ENCODE data around the gene TLE3. TPM values are rescaled to one million over a fixed set of nuclear protein-coding genes. Genes with fewer than 3 reads are reported as not detected.

TLE3 gene
- total and polyA plus RNA-seq, 2 donors (not counting 1 experiment from before 2014, with no cell fraction given) = 14.6 to 16.5 TPM

DNA sequence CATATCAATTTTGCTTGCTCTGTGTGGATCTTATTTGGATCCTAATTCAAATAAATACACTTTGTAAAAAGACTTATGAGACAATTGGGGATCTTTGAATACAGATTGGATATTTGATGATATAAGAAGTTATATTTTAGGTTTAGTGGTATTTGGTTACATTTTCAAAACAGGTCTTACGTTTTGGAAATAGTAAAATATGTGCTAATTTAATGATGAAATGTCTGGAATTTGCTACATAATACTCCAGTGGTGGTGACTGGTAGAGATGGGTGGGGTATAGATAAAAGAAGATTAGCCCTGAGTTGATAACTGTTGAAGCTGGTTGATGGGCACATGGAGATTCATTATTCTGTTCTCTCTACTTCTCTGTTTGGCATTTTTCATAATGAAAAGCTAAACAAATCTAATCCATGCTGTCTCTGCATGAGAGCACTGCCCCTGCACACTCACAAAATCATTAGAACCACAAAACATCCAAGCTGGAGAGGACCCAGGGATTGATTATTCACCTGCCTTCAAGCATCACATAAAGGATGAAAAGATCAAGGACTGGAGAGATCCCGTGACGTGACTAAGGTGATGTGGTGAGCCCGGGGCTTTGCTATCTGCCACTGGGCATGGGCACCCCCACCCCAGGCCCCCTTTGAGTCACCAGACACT lies 58.9 kb downstream of the TLE3 start:
- TF ChIP-seq, protein P1, sequence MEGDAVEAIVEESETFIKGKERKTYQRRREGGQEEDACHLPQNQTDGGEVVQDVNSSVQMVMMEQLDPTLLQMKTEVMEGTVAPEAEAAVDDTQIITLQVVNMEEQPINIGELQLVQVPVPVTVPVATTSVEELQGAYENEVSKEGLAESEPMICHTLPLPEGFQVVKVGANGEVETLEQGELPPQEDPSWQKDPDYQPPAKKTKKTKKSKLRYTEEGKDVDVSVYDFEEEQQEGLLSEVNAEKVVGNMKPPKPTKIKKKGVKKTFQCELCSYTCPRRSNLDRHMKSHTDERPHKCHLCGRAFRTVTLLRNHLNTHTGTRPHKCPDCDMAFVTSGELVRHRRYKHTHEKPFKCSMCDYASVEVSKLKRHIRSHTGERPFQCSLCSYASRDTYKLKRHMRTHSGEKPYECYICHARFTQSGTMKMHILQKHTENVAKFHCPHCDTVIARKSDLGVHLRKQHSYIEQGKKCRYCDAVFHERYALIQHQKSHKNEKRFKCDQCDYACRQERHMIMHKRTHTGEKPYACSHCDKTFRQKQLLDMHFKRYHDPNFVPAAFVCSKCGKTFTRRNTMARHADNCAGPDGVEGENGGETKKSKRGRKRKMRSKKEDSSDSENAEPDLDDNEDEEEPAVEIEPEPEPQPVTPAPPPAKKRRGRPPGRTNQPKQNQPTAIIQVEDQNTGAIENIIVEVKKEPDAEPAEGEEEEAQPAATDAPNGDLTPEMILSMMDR (conservative IDR thresholded peaks at IDR 0.05 in 1 of 2, IDR thresholded peaks at IDR 0.05 in 1 of 2; ENCODE audit: low read depth in 1 of 2, low read length in 2 of 2) = no peak
- no peak for TF ChIP-seq EZH2 (IDR thresholded peaks at IDR 0.05; ENCODE audit: low read length, missing control alignments)
- H3K9ac ChIP-seq (ENCODE audit: insufficient read depth, low read length) = no peak overlapping the region
- no peaks in the 10 kb centered on the region for H3K4me1 ChIP-seq (ENCODE audit: control insufficient read depth, extremely low read depth, insufficient read depth, low read length)
- no peak overlapping the region for H3K4me2 ChIP-seq (ENCODE audit: extremely low read depth, insufficient read depth, low read length)
- H3K27me3 ChIP-seq (ENCODE audit: control insufficient read depth, insufficient read depth, low read length) = peaks cover 12% of the 10 kb centered on the region
- no peak for DNase-seq (ENCODE audit: low read depth in 2 of 2)
- H3K27ac ChIP-seq (ENCODE audit: insufficient read depth, low read length) = no peak overlapping the region
- H4K20me1 ChIP-seq (ENCODE audit: control insufficient read depth, extremely low read depth, insufficient read depth, low read length) = no peaks in the 10 kb centered on the region
- no peak overlapping the region for H3K4me3 ChIP-seq (replicated peaks in 1 of 4; ENCODE audit: control extremely low read depth in 1 of 4, insufficient read depth in 1 of 4, low read depth in 3 of 4, low read length in 4 of 4)
- no peaks in the 10 kb centered on the region for H3K36me3 ChIP-seq (ENCODE audit: control insufficient read depth, insufficient read depth, low read length)
- H3K79me2 ChIP-seq (ENCODE audit: control insufficient read depth, insufficient read depth, low read length) = no peaks in the 10 kb centered on the region
- no peaks in the 10 kb centered on the region for H3K9me3 ChIP-seq (ENCODE audit: control insufficient read depth, insufficient read depth, low read depth, low read length)
- no peak overlapping the region for H2AFZ ChIP-seq (ENCODE audit: low read length)

DNA sequence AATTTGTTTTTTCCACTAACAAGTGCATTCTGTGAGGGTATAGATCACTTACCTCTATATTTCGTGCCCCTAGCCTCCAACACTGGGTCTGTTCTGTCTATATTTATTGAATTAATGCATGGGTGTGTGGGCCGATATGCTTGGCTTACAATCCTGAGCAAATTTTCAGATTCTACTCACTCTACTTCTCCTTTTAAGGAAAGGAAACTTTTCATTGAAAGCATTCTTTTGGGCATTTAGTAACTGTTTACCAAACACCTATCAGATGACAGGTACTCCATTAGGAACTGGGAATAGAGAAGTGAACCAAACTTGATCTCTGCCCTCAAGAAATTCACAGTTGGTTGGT lies 60.5 kb downstream of the TLE3 start:
- no peak for DNase-seq (ENCODE audit: low read depth in 2 of 2)
- H2AFZ ChIP-seq (ENCODE audit: low read length) = no peak overlapping the region
- H3K4me3 ChIP-seq (replicated peaks in 1 of 4; ENCODE audit: control extremely low read depth in 1 of 4, insufficient read depth in 1 of 4, low read depth in 3 of 4, low read length in 4 of 4) = no peak overlapping the region
- TF ChIP-seq, protein P1 (conservative IDR thresholded peaks at IDR 0.05 in 1 of 2, IDR thresholded peaks at IDR 0.05 in 1 of 2; ENCODE audit: low read depth in 1 of 2, low read length in 2 of 2) = no peak
- no peak for TF ChIP-seq EZH2 (IDR thresholded peaks at IDR 0.05; ENCODE audit: low read length, missing control alignments)
- no peaks in the 10 kb centered on the region for H3K9me3 ChIP-seq (ENCODE audit: control insufficient read depth, insufficient read depth, low read depth, low read length)
- no peak overlapping the region for H3K9ac ChIP-seq (ENCODE audit: insufficient read depth, low read length)
- no peak overlapping the region for H3K27ac ChIP-seq (ENCODE audit: insufficient read depth, low read length)
- H3K27me3 ChIP-seq (ENCODE audit: control insufficient read depth, insufficient read depth, low read length) = peaks cover 18% of the 10 kb centered on the region
- no peaks in the 10 kb centered on the region for H3K79me2 ChIP-seq (ENCODE audit: control insufficient read depth, insufficient read depth, low read length)
- H4K20me1 ChIP-seq (ENCODE audit: control insufficient read depth, extremely low read depth, insufficient read depth, low read length) = no peaks in the 10 kb centered on the region
- H3K4me1 ChIP-seq (ENCODE audit: control insufficient read depth, extremely low read depth, insufficient read depth, low read length) = no peaks in the 10 kb centered on the region
- H3K36me3 ChIP-seq (ENCODE audit: control insufficient read depth, insufficient read depth, low read length) = no peaks in the 10 kb centered on the region
- no peak overlapping the region for H3K4me2 ChIP-seq (ENCODE audit: extremely low read depth, insufficient read depth, low read length)

- no peak for DNase-seq (ENCODE audit: low read depth in 2 of 2)
- no peaks in the 10 kb centered on the region for H3K9me3 ChIP-seq (ENCODE audit: control insufficient read depth, insufficient read depth, low read depth, low read length)
- H3K79me2 ChIP-seq (ENCODE audit: control insufficient read depth, insufficient read depth, low read length) = no peaks in the 10 kb centered on the region
- H3K4me3 ChIP-seq (replicated peaks in 1 of 4; ENCODE audit: control extremely low read depth in 1 of 4, insufficient read depth in 1 of 4, low read depth in 3 of 4, low read length in 4 of 4) = no peak overlapping the region
- H3K27ac ChIP-seq (ENCODE audit: insufficient read depth, low read length) = no peak overlapping the region
- no peak for TF ChIP-seq EZH2 (IDR thresholded peaks at IDR 0.05; ENCODE audit: low read length, missing control alignments)
- TF ChIP-seq, protein P1 (conservative IDR thresholded peaks at IDR 0.05 in 1 of 2, IDR thresholded peaks at IDR 0.05 in 1 of 2; ENCODE audit: low read depth in 1 of 2, low read length in 2 of 2) = no peak
- H3K9ac ChIP-seq (ENCODE audit: insufficient read depth, low read length) = no peak overlapping the region
- H4K20me1 ChIP-seq (ENCODE audit: control insufficient read depth, extremely low read depth, insufficient read depth, low read length) = no peaks in the 10 kb centered on the region
- H2AFZ ChIP-seq (ENCODE audit: low read length) = no peak overlapping the region
- H3K4me2 ChIP-seq (ENCODE audit: extremely low read depth, insufficient read depth, low read length) = no peak overlapping the region
- no peaks in the 10 kb centered on the region for H3K4me1 ChIP-seq (ENCODE audit: control insufficient read depth, extremely low read depth, insufficient read depth, low read length)
- H3K36me3 ChIP-seq (ENCODE audit: control insufficient read depth, insufficient read depth, low read length) = no peaks in the 10 kb centered on the region
- peaks cover 18% of the 10 kb centered on the region for H3K27me3 ChIP-seq (ENCODE audit: control insufficient read depth, insufficient read depth, low read length)
These were observed 61.0 kb downstream of the TLE3 start for GRCh38 chr15:70036585-70037291.

Measured in fibroblast of lung (primary cell).